A172 (cell line): ENCODE results near the gene NDUFA7. TPM values are rescaled to one million over a fixed set of nuclear protein-coding genes. Genes with fewer than 3 reads are reported as not detected.
"Not testable (repeated sequence)": the region's sequence is repeated elsewhere in the genome, so short reads cannot be mapped to it uniquely, and the experiment has no call there.

Experiments
- DNase-seq: peaks from one replicate; pipeline ENCODE4 v3.0.0-alpha.2; 2015; ENCODE audit warnings: low spot score
- total RNA-seq: library from RNA; depleted of rRNA; stranded (reverse); fragments of >200 nt; shearing (Covaris generic); gene quantifications from 2 replicates; pipeline ENCODE4 v1.2.3, GENCODE V29; 2014; rRNA removed

NDUFA7 gene
- total RNA-seq, 1 experiment from 2014 or later: 31.8 TPM

- not testable (repeated sequence) for DNase-seq
Observed at GRCh38 chr19:8264248-8264647, 56.9 kb downstream of the NDUFA7 start.

GRCh38 chr19:8262431-8262830 is 58.7 kb downstream of the NDUFA7 start:
- DNase-seq: no peak

- DNase-seq: no peak
Observed at GRCh38 chr19:8261881-8262280, 59.3 kb downstream of the NDUFA7 start.

- DNase-seq: no peak
Observed at GRCh38 chr19:8261347-8261746, 59.8 kb downstream of the NDUFA7 start.

Other genes starting within 250 kb of the NDUFA7 start
- gene FBN3, start 171.8 kb downstream of the NDUFA7 start, total RNA-seq: 0.62 TPM in 1 of 2 replicates, not detected in the other
- gene CERS4, start 112.0 kb downstream of the NDUFA7 start, total RNA-seq: 18.3 and 19.7 TPM in 2 replicates
- 53.1 and 70.6 TPM in 2 replicates for gene CD320, start 13.0 kb downstream of the NDUFA7 start, total RNA-seq
- gene RPS28, start 121 bp upstream of the NDUFA7 start, total RNA-seq: 193 and 479 TPM in 2 replicates
- 1.0 and 1.2 TPM in 2 replicates for gene KANK3, start 21.9 kb upstream of the NDUFA7 start, total RNA-seq
- not detected in 2 replicates for gene ANGPTL4, start 42.8 kb upstream of the NDUFA7 start, total RNA-seq
- 3.1 and 8.0 TPM in 2 replicates for gene RAB11B, start 69.0 kb upstream of the NDUFA7 start, total RNA-seq
- gene MARCHF2, start 91.9 kb upstream of the NDUFA7 start, total RNA-seq: 53.3 and 80.8 TPM in 2 replicates
- gene HNRNPM, start 123.6 kb upstream of the NDUFA7 start, total RNA-seq: 97.9 and 102 TPM in 2 replicates
- not detected in 2 replicates for gene PRAM1, start 181.3 kb upstream of the NDUFA7 start, total RNA-seq
- gene ZNF414, start 192.8 kb upstream of the NDUFA7 start, total RNA-seq: 3.4 and 17.7 TPM in 2 replicates